GM18498 (cell line): ENCODE data around the gene LYG1.
"Not testable (repeated sequence)": the region's sequence is repeated elsewhere in the genome, so short reads cannot be mapped to it uniquely, and the experiment has no call there.

Experiments
- ATAC-seq: cut with Tn5 transposase; IDR thresholded peaks from one replicate; pipeline ENCODE4 v1.9.1; 2021; ENCODE audit warnings: mild to moderate bottlenecking, moderate library complexity; ENCODE audit not compliant: unreplicated experiment

The LYG1 gene

DNA sequence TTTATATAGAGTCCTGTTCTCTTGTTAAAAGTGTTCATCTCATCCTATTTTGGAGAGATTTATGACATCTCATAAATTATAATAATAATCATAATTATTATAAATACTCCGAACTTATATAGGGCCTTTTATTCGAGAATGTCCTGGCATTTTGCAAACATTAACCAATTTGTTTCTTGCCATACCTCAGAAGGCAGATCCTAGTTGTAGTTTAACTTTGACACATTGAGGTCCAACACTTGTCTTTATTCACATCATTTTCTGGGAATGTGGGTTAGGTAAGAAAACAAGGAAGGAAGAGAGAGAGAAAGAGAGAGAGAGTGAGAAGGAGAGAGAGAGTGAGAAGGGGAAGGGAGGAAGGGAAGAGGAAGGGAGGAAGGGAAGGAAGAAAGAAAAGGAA lies at the start of gene LYG1:
Gene LYG1 (minus strand): TSS at position 101 of the 400 bp plus-strand sequence. CDS start 5,527 bp downstream, outside the sequence.
- ATAC-seq: not testable (repeated sequence)

DNA sequence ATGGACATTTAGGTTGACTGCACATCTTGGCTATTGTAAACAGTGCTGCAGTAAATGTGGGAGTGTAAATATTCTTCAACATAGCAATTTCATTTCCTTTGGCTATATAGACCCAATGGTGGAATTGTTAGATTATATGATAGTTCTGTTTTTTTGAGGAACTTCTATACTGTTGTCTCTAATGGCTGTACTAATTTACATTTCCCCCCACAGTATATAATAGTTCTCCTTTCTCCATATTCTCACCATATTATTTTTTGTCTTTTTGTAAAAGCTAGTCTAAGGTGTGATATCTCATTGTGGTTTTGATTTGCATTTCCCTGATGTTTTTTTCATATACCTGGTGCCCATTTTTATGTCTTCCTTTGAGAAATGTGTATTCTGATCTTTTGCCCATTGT lies 49.2 kb upstream of the LYG1 start:
- ATAC-seq: no peak

DNA sequence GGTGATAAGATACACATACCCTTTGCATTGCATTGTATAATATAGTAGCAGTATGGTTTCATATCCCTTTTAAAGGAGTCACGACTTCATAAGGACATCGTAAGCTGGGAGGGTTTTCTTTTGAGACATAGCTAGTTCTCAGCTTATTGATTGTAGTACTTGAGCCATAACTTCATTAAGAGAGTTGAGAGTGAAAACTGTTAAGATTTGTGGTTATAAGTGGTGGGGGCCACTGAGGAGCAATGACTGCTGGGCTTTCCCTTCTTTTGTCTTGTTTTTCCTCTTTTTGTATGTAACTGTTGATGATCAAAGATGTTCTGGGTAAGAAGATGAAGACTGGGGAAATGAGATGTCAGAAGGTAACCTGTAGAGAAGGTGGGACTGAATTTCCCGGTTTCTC lies 47.2 kb upstream of the LYG1 start:
- no peak for ATAC-seq

DNA sequence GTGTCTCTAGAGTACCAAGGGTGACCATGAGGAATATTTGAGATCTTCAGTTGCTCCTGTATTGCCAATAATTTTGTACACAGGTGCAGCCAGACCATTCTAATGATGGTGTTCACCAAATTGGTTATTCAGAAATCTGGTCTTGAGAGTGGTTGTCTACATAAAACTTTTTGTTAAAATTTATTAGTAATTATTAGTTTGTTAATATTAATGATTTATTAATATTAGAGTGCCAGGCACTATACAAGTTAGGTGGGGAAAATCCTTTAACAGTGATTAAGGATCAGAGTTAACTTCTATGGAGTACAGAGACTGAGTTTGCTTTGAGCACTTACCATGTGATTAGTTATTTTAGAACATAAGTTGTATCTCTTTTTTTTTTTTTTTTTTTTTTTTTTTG lies 45.2 kb upstream of the LYG1 start:
- ATAC-seq: no peak

DNA sequence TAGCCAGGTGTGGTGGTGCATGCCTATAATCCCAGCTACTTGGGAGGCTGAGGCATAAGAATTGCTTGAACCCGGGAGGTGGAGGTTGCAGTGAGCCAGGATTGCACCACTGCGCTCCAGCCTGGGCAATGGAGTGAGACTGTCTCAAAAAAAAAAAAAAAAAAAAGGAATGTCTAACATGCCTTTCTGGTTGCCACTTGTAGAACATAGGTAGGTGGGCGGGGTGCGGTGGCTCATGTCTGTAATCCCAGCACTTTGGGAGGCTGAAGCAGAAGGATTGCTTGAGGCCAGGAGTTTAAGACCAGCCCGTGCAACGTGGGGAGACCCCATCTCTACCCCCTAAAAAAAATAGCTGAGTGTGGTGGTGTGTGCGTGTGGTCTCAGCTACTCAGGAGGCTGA lies 44.4 kb upstream of the LYG1 start:
- not testable (repeated sequence) for ATAC-seq

DNA sequence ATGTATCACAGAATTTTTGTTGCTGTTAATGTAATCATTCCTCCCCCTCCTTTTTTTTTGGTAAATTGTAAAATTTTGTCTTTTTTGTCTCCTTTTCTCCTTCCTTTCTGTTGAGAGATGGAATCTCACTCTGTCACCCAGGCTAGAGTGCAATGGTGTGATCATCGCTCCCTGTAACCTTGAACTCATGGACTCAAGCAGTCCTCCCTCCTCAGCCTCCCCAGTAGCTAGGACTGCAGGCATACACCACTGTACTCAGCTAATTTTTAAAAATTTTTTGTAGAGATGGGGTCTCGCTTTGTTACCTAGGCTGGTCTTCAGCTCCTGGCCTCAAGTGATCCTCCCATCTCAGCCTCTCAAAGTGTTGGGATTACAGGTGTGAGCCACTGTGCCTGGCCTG lies 41.5 kb upstream of the LYG1 start:
- no peak for ATAC-seq

DNA sequence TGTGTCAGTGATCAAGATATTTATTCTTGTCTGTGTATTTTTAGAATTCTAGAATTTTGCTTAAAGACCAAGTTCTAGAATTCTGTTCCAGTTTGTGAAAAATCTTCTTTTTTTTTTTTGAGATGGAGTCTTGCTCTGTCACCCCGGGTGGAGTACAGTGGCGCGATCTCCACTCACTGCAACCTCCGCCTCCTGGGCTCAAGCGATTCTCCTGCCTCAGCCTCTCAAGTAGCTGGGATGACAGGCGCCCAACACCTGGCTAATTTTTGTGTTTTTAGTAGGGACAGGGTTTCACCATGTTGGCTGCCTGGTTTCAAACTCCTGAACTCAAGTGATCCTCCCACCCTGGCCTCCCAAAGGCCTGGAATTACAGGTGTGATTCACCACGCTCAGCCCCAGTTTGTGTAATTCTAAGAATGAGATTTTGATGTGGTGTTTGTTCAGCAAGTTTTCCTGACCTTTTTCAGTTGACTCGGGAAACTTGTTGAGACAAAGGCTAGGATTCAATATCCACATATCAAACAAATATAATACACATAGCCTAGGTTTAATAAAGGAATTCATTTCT lies 39.8 kb upstream of the LYG1 start:
- ATAC-seq: no peak

DNA sequence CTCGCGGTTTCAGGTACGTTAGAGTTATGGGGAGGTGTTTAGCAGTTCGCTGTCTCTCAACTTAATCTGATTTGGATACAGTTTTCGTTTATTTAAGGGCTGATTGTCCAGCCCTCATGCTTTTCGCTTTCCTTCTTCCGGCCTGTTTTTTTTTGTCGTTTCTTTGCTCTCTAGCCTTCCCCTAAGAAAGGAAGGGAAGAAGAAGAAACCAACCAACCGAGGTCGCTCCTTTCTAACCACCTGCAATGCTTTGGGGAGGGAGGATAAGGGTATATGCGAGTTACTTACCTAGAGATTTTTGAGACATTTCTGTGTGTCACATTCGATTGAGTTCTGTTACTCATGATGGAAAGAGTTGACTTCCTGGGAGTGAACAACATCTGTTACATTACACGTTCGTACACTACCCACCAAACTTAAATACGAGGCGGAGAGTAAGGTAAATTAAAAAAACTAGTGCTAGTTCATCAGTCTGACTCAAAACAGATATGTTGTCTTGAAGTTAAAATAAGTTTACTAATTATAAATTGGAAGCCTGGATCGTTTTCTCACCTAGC lies 37.1 kb upstream of the LYG1 start:
- ATAC-seq: no peak

DNA sequence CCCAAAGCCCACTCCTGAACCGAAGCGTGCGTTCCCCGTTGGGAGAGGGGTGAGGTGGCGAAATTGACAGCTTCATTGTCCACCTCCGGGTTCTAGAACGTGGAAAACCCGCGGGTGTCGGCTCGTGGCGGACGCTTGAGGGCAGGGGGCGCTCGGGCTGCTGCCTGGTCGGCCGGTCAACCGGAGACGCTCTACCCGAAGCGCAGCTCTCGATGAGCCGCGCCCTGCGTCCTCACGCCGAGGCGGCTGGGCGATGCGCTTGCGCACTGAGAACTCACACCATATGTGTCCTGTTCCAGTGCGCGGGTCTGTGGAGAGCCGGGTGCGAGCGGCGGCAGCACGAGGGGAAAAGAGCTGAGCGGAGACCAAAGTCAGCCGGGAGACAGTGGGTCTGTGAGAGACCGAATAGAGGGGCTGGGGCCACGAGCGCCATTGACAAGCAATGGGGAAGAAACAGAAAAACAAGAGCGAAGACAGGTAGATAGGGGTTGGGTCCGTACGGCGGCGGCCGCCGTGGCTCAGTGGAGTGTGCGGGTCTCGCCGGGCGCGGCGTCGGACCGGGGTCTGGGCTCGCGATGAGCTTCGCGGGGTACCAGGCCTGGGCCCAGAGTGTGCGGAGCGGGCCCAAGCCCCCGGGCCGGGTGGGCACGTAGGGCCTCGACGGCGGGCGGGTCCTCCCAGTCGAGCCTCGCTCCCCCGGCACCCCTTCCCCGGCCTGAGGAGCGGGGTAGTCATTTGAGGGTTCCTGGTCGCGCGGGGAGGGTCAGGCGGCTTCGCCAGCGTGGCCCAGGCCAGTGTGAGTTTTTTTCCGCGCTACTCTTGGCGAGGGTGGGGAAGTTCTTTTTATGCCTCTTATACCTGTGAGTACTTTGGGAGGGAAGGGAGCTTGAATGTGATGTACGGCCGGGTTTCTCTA lies 36.4 kb upstream of the LYG1 start, which contains the start of gene EIF5B:
Gene EIF5B (plus strand): TSS at position 277 of the 916 bp plus-strand sequence. CDS start 166 bp downstream, at position 443.
- ATAC-seq: peak; percentile 60

DNA sequence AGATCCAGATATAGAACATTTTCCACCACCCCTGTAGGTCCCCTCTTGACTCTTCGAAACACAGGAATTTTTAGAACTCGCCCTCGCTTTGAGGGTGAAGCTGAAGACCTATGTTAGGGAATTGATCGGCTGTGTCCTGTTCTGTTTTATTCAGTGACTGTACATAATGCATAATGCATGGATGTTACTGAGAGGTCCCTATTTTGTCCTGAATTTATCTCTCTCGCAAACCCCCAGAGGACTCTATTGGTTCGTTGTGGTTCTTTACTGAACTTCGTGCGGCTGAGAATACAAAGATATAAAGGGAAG lies 35.8 kb upstream of the LYG1 start:
- ATAC-seq: peak; percentile 6

DNA sequence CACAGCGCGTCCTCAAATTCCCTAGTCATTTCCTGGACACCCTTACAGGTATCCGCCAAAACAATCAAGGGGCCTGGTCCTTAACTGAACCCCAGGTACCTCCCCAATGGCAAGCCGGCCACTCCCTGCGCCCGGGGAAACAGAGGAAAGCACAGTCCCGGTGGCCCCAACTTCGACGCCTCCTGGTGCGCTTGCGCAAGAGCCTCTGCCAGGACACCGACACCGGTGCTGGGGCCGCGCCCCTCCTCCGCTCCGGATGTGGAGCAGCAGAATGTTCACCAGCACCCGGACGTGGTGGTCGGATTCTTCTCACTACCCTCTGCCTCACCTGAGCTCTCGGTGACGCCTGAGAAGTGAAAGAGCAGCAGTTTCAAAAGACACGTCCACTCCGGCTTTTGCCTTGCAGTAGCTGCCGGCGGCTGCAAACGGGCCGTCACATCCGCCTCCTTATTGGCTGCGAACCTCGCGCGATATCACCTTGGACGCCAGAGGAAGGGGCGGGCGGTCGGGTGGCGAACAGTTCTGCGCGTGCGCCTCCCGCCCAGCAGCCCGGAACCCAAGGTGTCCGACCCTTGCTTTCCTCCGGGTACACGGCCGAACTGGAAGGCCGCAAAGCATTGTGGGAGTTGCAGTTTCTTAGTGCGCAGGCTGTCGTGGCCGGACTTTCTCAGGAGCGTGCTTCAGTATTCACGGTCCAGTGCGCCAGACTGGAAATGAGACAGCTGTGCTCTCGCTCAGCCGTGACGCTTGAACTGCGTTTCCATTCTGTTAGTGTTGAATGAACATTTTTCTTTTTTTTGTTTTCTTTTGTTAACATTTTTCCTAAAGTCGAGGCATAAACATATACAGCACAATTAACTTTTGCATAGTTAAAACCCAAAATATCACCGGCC lies 35.2 kb upstream of the LYG1 start, which contains the start of gene TXNDC9:
Gene TXNDC9 (minus strand): TSS at position 423 of the 893 bp plus-strand sequence. CDS start 3,123 bp downstream, outside the sequence.
- ATAC-seq: peak; percentile 78

DNA sequence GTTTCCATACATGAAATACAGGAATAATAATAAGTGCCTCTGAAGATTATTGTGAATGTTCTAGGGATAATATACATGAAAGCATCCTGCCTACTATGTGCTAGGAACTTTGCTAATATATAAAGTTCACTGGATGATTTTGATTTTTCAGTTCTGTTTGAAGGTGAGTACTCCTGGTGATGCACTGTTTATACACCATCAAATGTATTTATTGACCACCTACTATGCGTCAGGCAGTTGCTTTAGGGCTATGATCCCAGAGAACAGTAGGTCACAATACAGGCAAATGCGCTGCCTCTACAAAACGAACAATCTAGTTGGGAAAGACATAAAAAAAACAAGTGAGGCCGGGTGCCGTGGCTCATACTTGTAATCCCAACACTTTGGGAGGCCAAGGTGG lies 24.4 kb upstream of the LYG1 start:
- ATAC-seq: no peak

DNA sequence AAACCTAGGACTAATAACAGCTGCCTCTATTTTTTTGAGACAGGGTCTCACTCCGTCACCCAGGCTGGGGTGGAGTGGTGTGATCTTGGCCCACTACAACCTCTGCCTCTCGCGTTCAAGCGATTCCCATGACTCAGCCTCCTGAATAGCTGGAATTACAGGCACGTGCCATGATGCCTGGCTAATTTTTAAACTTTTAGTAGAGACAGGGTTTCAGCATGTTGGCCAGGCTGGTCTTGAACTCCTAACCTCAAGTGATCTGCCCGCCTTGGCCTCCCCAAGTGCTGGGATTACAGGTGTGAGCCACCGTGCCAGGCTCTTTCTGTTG lies 16.8 kb upstream of the LYG1 start:
- ATAC-seq: not testable (repeated sequence)

DNA sequence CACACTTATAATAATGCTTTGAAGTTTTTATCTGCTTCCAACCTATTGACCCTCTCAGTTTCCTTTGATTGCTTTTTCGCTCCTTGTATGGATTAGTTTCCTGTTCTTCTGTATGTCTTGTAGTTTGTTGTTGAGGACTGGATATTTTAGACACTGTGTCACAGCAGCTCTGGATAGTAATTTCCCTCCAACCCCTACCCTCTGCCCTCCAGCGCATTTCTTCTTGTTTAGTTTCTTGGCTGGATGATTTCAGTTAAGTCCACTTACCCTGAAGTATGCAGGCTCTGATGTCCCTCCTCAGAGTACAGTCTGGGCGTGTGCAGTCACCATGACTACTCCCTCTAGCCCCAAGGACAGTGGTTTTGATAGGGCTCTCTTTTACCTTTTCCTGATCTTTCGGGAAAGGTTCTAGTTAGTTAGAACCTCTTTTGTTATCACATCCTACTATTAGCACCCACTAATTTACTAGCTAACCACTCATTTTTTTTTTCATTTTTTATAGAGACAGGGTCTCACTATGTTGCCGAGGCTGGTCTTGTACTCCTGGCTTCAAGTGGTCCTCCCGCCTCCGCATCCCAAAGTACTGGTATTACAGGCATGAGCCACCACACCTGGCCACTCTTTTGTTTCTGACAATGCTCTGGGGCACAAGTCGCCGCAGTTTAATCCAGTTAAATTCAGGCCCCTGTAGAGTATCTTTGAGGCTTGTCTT lies 16.3 kb upstream of the LYG1 start:
- no peak for ATAC-seq

DNA sequence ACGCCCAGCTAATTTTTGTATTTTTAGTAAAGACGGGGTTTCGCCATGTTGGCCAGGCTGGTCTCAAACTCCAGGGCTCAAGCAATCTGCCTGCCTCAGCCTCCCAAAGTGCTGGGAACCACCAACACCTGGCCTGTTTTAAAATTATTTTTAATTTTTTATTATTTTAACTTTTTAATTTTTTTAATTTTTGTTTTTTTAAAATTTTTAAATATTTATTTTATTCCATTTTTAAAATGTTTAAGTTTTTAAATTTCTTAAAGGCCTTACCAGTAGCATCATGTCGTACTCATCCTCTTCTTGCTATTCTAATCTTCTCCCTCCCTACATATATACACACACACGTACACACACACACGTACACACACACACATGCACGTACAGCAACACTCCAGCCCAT lies 1.4 kb downstream of the LYG1 start:
- no peak for ATAC-seq

DNA sequence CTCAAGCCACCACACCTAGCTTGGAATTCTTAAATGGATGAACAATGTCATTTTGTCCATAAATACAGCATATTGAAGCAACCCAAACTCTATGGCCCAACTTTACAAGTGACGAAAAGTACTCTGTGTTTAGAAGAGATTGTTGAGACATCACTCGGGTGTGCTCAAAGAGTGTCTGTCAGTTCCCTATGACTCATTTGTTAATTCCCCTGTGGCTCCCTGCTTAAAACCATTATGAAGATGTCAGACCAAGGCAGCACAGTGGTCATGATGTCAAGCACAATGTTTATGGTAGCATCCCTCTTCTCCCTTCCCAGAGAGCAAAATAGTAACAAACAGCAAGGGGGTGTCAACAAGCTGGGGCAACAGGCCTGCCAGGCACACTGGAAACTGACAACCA lies 3.0 kb downstream of the LYG1 start:
- ATAC-seq: no peak

DNA sequence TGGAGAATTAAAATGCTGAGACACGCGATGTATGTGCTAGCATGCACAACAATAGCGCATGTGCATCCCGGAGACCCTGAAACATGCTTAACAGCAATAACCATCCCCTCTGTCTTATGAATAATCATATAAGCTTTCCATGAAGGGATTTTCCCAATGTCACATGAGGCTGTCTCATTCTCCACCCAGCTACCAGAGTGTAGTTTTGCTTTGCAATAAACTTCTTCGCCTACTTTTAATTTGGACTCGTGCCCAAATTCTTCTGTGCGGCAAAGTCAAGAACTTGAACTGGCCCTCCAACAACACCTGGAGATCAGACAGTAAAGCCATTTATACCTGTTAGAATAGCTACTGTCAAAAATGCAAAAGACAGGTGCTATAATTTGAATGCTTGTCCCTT lies 15.5 kb downstream of the LYG1 start:
- no peak for ATAC-seq

DNA sequence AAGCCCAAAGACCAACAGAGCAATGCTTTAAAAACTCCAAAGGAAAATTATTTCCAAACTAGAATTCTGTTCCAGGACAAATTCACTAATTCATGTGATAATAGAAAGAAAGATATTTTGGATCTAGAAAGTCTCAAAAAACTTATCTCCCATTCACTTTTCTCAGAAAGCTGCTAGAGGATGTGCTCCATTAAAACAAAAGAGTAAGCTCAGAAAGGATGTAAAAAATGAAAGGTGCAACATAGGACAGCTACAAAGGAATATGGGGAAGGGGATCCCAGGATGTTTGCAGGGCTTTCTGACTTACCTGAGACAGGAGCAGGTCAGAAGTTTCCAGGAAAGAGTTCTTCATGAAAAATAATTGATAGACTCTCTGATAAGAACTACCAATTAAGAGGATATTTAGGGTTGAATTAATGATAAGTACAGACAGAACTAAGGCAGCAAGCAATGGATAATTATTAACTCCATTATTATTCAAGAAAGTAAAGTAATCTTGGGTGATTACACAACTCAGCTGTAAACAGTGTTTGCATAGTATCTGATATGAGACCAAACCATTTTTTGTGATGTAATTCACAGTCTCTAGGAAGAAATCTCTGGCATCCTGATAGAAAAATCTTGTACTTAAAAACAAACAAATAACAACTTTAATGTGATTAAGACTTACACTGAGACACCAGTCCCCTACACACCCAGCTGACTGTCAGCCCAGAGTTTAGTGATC lies 20.9 kb downstream of the LYG1 start:
- ATAC-seq: no peak

DNA sequence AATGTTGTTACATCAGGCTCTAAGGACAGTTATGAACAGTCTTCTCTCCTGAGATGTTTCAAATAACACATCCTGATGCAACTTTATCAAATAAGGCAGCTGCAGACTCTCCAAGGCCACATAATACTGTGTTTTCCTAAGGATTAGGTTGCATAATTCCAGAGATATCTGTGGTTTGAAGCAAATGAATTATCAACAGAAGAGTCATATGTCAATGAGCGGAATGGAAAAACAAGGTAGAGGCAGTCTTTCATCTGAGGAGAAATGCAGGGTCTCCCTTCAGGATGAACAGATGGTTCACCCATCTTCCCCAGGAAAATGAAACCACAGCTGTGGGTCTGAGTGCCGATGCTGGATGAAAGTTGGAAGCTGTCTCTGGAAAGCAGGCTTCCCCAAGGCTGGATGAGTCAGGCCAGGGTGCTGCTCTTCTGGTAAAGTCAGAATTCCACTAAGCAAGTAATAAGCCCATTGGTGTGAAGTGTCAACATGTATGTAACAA lies 22.2 kb downstream of the LYG1 start:
- ATAC-seq: no peak
